H1 (cell line): ENCODE results near the gene CHSY1. TPM values are rescaled to one million over a fixed set of nuclear protein-coding genes. Genes with fewer than 3 reads are reported as not detected.

Source experiments
- CTCF ChIA-PET: fragments of 300-600 bp; sonication (Branson Sonifier 250); formaldehyde crosslinking; loops from one replicate; lab custom pipeline; 2021; ENCODE audit not compliant: partially characterized antibody; lab: Charles Lee
- POLR2A ChIA-PET: fragments of 300-600 bp; sonication (Branson Sonifier 250); formaldehyde crosslinking; loops from one replicate; lab custom pipeline; 2021; ENCODE audit warnings: inconsistent platforms; ENCODE audit not compliant: partially characterized antibody; lab: Charles Lee
- DNase-seq, 2 experiments: peaks; one replicate each; pipeline versions ENCODE4 v3.0.0 to v3.0.0-alpha.2; 2010 to 2022; ENCODE audit warnings: low spot score in 2 of 2, low read depth in 1 of 2, mixed read lengths in 1 of 2
- FAIRE-seq: peaks from 2 replicates; lab custom pipeline; 2011; peaks lifted over from hg19 to GRCh38; lab: Jason Lieb, UNC
- H2AFZ ChIP-seq: 2 replicates; pipeline ENCODE4 v1.8.1; 2012; ENCODE audit warnings: low read length, inconsistent platforms
- H2AK5ac ChIP-seq: 2 replicates; pipeline ENCODE4 v1.6.1; 2013; ENCODE audit warnings: low read depth, low read length
- H2BK120ac ChIP-seq: replicated peaks from 2 replicates; pipeline ENCODE3; 2013; ENCODE audit warnings: low read depth, low read length, inconsistent platforms
- H2BK12ac ChIP-seq: 2 replicates; pipeline ENCODE4 v1.6.1; 2013; ENCODE audit warnings: low read depth, low read length
- H2BK15ac ChIP-seq: 2 replicates; pipeline ENCODE4 v1.6.1; 2013; ENCODE audit warnings: low read length
- H2BK20ac ChIP-seq: 2 replicates; pipeline ENCODE4 v1.6.1; 2013; ENCODE audit warnings: low read length
- H2BK5ac ChIP-seq: 2 replicates; pipeline ENCODE4 v1.6.1; 2013; ENCODE audit warnings: low read depth, low read length
- H3K14ac ChIP-seq: 2 replicates; pipeline ENCODE4 v1.6.1; 2013; ENCODE audit warnings: inconsistent platforms; ENCODE audit not compliant: insufficient read length
- H3K18ac ChIP-seq: 2 replicates; pipeline ENCODE4 v1.6.1; 2013; ENCODE audit warnings: low read length; ENCODE audit errors: extremely low read depth
- H3K23ac ChIP-seq: 2 replicates; pipeline ENCODE4 v1.6.1; 2013; ENCODE audit warnings: inconsistent platforms; ENCODE audit not compliant: insufficient read length
- H3K23me2 ChIP-seq: 2 replicates; pipeline ENCODE4 v1.6.1; 2013; ENCODE audit warnings: low read depth, low read length
- H3K27ac ChIP-seq: 2 replicates; pipeline ENCODE4 v1.6.1; 2011; ENCODE audit warnings: low read depth, low read length, inconsistent platforms
- H3K27me3 ChIP-seq, 4 experiments: replicated peaks in 1 of 4; 1 replicate in 1 of 4; 2 replicates in 3 of 4; pipeline versions ENCODE4 v1.6.1 to v1.8.1; 2011 to 2013; ENCODE audit warnings: low read length in 3 of 4, mild to moderate bottlenecking in 3 of 4, inconsistent platforms in 2 of 4, mixed read lengths in 2 of 4, moderate library complexity in 1 of 4; ENCODE audit not compliant: control insufficient read depth in 3 of 4, insufficient read depth in 3 of 4; ENCODE audit errors: extremely low read depth in 1 of 4
- H3K36me3 ChIP-seq, 4 experiments: 2 replicates each; pipeline versions ENCODE4 v1.6.1 to v1.8.1; 2011 to 2013; ENCODE audit warnings: mild to moderate bottlenecking in 4 of 4, low read length in 3 of 4, moderate library complexity in 2 of 4, control low read depth in 1 of 4, inconsistent platforms in 1 of 4; ENCODE audit not compliant: insufficient read depth in 4 of 4, control insufficient read depth in 2 of 4
- H3K4ac ChIP-seq: replicated peaks from 2 replicates; pipeline ENCODE3; 2013; ENCODE audit warnings: low read length, low read depth, mixed read lengths, inconsistent platforms; ENCODE audit not compliant: insufficient read length
- H3K4me1 ChIP-seq, 4 experiments: replicated peaks in 1 of 4; 1 replicate in 1 of 4; 2 replicates in 3 of 4; pipeline versions ENCODE4 v1.6.1 to v1.8.1; 2011 to 2013; ENCODE audit warnings: low read length in 3 of 4, inconsistent platforms in 2 of 4, mixed read lengths in 1 of 4; ENCODE audit not compliant: insufficient read depth in 4 of 4, control insufficient read depth in 3 of 4
- H3K4me2 ChIP-seq, 2 experiments: 2 replicates each; pipeline versions ENCODE4 v1.6.1 to v1.8.1; 2011 to 2013; ENCODE audit warnings: low read depth in 2 of 2, low read length in 2 of 2, control low read depth in 1 of 2, inconsistent platforms in 1 of 2, mild to moderate bottlenecking in 1 of 2; ENCODE audit not compliant: insufficient read depth in 1 of 2
- H3K4me3 ChIP-seq, 4 experiments: fragments of 200-600, 300-600 bp in 1 of 4; sonication (generic), shearing (Covaris generic), sonication (Bioruptor Twin) in 1 of 4; 2 replicates each; pipeline versions ENCODE4 v1.5.1 to v1.8.1; 2011 to 2016; ENCODE audit warnings: low read length in 4 of 4, low read depth in 3 of 4, control low read depth in 2 of 4, inconsistent platforms in 2 of 4, mild to moderate bottlenecking in 2 of 4, mixed read lengths in 1 of 4, moderate library complexity in 1 of 4; ENCODE audit not compliant: insufficient read depth in 2 of 4; ENCODE audit errors: extremely low read depth in 1 of 4
- H3K56ac ChIP-seq: replicated peaks from 2 replicates; pipeline ENCODE3; 2013; ENCODE audit warnings: low read depth, mild to moderate bottlenecking, mixed read lengths, low read length, inconsistent platforms; ENCODE audit not compliant: insufficient read length
- H3K79me1 ChIP-seq: 2 replicates; pipeline ENCODE4 v1.6.1; 2013; ENCODE audit warnings: low read depth, low read length, control low read depth
- H3K79me2 ChIP-seq, 2 experiments: 2 replicates each; pipeline versions ENCODE4 v1.6.1 to v1.8.1; 2012 to 2013; ENCODE audit warnings: low read length in 2 of 2, mild to moderate bottlenecking in 2 of 2, inconsistent platforms in 1 of 2; ENCODE audit not compliant: insufficient read depth in 2 of 2, control insufficient read depth in 1 of 2
- H3K9ac ChIP-seq, 4 experiments: replicated peaks in 1 of 4; 1 replicate in 1 of 4; 2 replicates in 3 of 4; pipeline versions ENCODE4 v1.6.1 to v1.8.1; 2011 to 2013; ENCODE audit warnings: low read depth in 3 of 4, low read length in 3 of 4, control low read depth in 2 of 4, mild to moderate bottlenecking in 2 of 4, moderate library complexity in 2 of 4, inconsistent platforms in 1 of 4; ENCODE audit errors: extremely low read depth in 1 of 4
- H3K9me3 ChIP-seq, 2 experiments: 2 replicates each; pipeline versions ENCODE4 v1.6.1 to v1.8.1; 2012 to 2013; ENCODE audit warnings: mild to moderate bottlenecking in 2 of 2, moderate library complexity in 2 of 2, control low read depth in 1 of 2, inconsistent platforms in 1 of 2, low read depth in 1 of 2, low read length in 1 of 2, mixed read lengths in 1 of 2; ENCODE audit not compliant: insufficient read depth in 2 of 2
- H4K20me1 ChIP-seq, 2 experiments: replicated peaks in 1 of 2; 2 replicates each; pipeline versions ENCODE3 to v1.8.1; 2011 to 2013; ENCODE audit warnings: inconsistent platforms in 2 of 2, low read length in 2 of 2, mild to moderate bottlenecking in 1 of 2; ENCODE audit not compliant: insufficient read depth in 2 of 2, control insufficient read depth in 1 of 2
- H4K5ac ChIP-seq: 2 replicates; pipeline ENCODE4 v1.6.1; 2013; ENCODE audit warnings: low read length, low read depth, mixed read lengths, inconsistent platforms; ENCODE audit not compliant: insufficient read length
- H4K8ac ChIP-seq: 2 replicates; pipeline ENCODE4 v1.8.0; 2013; ENCODE audit warnings: mild to moderate bottlenecking, moderate library complexity, low read length, inconsistent platforms; ENCODE audit not compliant: insufficient read depth; ENCODE audit errors: extremely low read depth
- H4K91ac ChIP-seq: replicated peaks from 2 replicates; pipeline ENCODE3; 2013; ENCODE audit warnings: low read length, mixed read lengths, inconsistent platforms; ENCODE audit not compliant: insufficient read length
- ASH2L ChIP-seq: fragments of 200-600, 300-600 bp; sonication (generic); IDR thresholded peaks from one replicate; pipeline ENCODE4 v1.7.1; 2017; ENCODE audit warnings: low read length
- BACH1 ChIP-seq: IDR thresholded peaks from 2 replicates; pipeline ENCODE4 v1.6.1; 2012; ENCODE audit warnings: low read length, improper control_type of control experiment
- BRCA1 ChIP-seq: IDR thresholded peaks from 2 replicates; pipeline ENCODE4 v1.6.1; 2012; ENCODE audit warnings: low read depth, low read length, improper control_type of control experiment
- CBX8 ChIP-seq: fragments of 300-800, 300-1000 bp; sonication (generic); IDR thresholded peaks from 2 replicates; pipeline ENCODE4 v1.7.1; 2016; ENCODE audit warnings: low read depth, low read length, borderline replicate concordance
- CHD1 ChIP-seq: IDR thresholded peaks from 2 replicates; pipeline ENCODE4 v1.6.1; 2012; ENCODE audit warnings: low read depth, low read length, improper control_type of control experiment
- CHD2 ChIP-seq: IDR thresholded peaks from 2 replicates; pipeline ENCODE4 v1.6.1; 2012; ENCODE audit warnings: low read length, improper control_type of control experiment
- KDM1A ChIP-seq: fragments of 200-600, 300-600 bp; sonication (generic); IDR thresholded peaks from 2 replicates; pipeline ENCODE4 v1.7.1; 2016; ENCODE audit warnings: mild to moderate bottlenecking, low read length, borderline replicate concordance
- POLR2AphosphoS5 ChIP-seq: IDR thresholded peaks from 2 replicates; pipeline ENCODE4 v1.6.1; 2011; ENCODE audit warnings: low read depth, low read length
- SIX5 ChIP-seq: IDR thresholded peaks from 2 replicates; pipeline ENCODE4 v1.6.1; 2011; ENCODE audit warnings: mild to moderate bottlenecking, low read depth, low read length
- SP2 ChIP-seq: IDR thresholded peaks from 2 replicates; pipeline ENCODE4 v1.6.1; 2012; ENCODE audit warnings: mild to moderate bottlenecking, low read length, inconsistent platforms
- SUZ12 ChIP-seq: fragments of 200-600 bp; sonication (generic); IDR thresholded peaks from 2 replicates; pipeline ENCODE4 v1.6.1; 2012; ENCODE audit warnings: mild to moderate bottlenecking, inconsistent platforms, low read length, moderate library complexity, mixed read lengths
- TCF12 ChIP-seq: IDR thresholded peaks from 2 replicates; pipeline ENCODE4 v1.6.1; 2011; ENCODE audit warnings: low read depth, mild to moderate bottlenecking, low read length
- TEAD4 ChIP-seq: IDR thresholded peaks from 2 replicates; pipeline ENCODE4 v1.6.1; 2012; ENCODE audit warnings: low read depth, low read length, inconsistent platforms, mixed read lengths
- YY1 ChIP-seq: IDR thresholded peaks from 2 replicates; pipeline ENCODE4 v1.6.1; 2011; ENCODE audit warnings: low read depth, mild to moderate bottlenecking, low read length
- WGBS, 2 experiments: shearing (Covaris generic) in 1 of 2; methylation state at CpG; one replicate each; pipeline versions ENCODE4 v1.1.6 to v1.1.7; 2013 to 2015; ENCODE audit warnings: low lambda C conversion rate in 2 of 2, mixed read lengths in 2 of 2, inconsistent platforms in 1 of 2, low coverage in 1 of 2, missing lambda C conversion rate in 1 of 2; ENCODE audit not compliant: insufficient replicate concordance in 2 of 2, insufficient coverage in 1 of 2, insufficient read length in 1 of 2; ENCODE audit errors: extremely low coverage in 1 of 2, missing lambda C conversion rate in 1 of 2; 5-methylcytosine and 5-hydroxymethylcytosine counted together
- polyA plus RNA-seq, 7 experiments: library from polyadenylated mRNA; depleted of rRNA in 3 of 7; stranded (reverse) in 5 of 7; unstranded in 2 of 7; fragments of >200 nt in 5 of 7; fragments of 200-250 nt in 2 of 7; gene quantifications; 1 replicate in 5 of 7; 2 replicates in 1 of 7; 4 replicates in 1 of 7; pipeline versions ENCODE4 v1.2.1 to v1.2.3, GENCODE V29; 2011 to 2013; ENCODE audit warnings: missing spikeins in 2 of 7, mixed read lengths in 2 of 7
- total RNA-seq: library from RNA; stranded (reverse); fragmentation: NEBNext Ultra II Directional; extraction: Animal tissue kit (Norgen Biotek cat#: 25700); gene quantifications from 2 replicates; pipeline ENCODE4 v1.2.1, GENCODE V29; 2021

CHSY1 gene
- total and polyA plus RNA-seq, 2 of the 8 experiments (the other 6 are each of a cell fraction or from before 2014, with no cell fraction given): 24.9 to 60.7 TPM

DNA sequence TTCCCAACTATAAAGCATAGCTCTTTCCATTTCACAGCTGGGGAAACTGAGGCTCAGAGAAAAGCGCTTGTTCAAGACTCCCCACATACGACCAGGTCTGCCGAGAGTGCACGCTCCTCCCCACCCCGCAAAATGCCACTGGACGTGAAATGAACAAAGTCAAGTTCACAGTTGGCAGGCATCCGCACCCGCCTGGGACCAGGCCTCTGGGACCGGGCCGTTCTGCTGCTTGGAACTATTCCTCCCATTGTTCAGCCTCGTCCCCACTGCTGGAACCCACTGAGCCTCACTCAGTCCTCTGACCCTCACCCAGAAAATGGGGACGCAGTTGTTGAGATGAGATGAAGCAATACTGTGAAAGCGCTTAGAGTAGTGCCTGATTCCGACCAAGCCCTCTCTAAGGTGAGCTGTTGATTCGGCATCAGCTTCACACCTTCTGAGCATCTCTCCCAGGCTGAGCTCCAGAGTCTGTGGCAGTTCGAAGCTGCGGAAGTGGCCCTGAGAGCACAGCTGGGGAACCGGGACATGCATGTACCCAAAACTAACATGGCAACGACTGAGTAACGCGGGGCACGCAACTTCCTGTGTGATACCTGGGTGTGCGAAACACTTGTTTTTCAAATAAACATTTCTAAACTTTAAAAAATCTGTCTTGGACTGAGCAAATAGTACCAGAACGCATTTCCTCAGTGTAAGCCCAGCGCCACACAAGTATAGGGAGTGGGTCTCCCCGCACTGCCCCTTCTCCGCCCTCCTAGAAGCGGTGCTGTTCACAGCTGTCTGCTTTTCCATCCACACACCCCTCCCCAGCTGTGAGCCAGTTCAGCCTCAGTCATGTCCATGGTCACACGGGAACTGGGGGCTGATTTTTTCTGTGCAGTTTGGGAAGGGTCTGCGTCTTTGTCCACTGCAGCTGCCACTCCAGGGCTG, 93.4 kb downstream of the CHSY1 start:
- 93% methylated on average over 30 of the region's 30 CpGs; no CpG with 5 or more reads in 1 of the 2 experiments for WGBS, 2 experiments
- Histone ChIP-seq H3K4me1 (peaks cover 0 to 6% (median 0%) of the 10 kb centered on the region in 4 experiments; a peak in 3 of 7 replicates), H4K91ac (no peak overlapping the region), H3K27ac (no peak overlapping the region), H4K5ac (no peak overlapping the region), H2BK5ac (no peak overlapping the region), H3K27me3 (peaks cover 0 to 2% (median 0%) of the 10 kb centered on the region in 4 experiments; a peak in 1 of 7 replicates), H3K4ac (no peak overlapping the region), H3K9me3 (no peaks in the 10 kb centered on the region), H3K14ac (no peak overlapping the region), H3K23ac (no peak overlapping the region), H2BK20ac (no peak overlapping the region), H2BK12ac (peak overlapping the region; percentile 41; the same call in 1 of the 2 replicates), H4K20me1 (peaks cover 0 to 1% of the 10 kb centered on the region in 2 experiments), H3K79me2 (no peaks in the 10 kb centered on the region), H2BK15ac (no peak overlapping the region), H3K36me3 (no peaks in the 10 kb centered on the region), H3K56ac (no peak overlapping the region), H2BK120ac (no peak overlapping the region), H3K79me1 (no peaks in the 10 kb centered on the region; the same call in 1 of the 2 replicates), H2AFZ (no peak overlapping the region), H3K23me2 (no peaks in the 10 kb centered on the region), H4K8ac (no peak overlapping the region), H3K18ac (no peak overlapping the region), H3K4me3 (no peak overlapping the region), H3K9ac (no peak overlapping the region), H3K4me2 (no peak overlapping the region), H2AK5ac (no peak overlapping the region)
- ChIA-PET POLR2A (interaction anchor here (1.0 to 1.4 kb wide), 2 partner anchors 18 to 21 kb away, joined by 3 to 4 read pairs; no protein-coding TSS in a partner anchor), CTCF (interaction anchor here (0.9 to 5.0 kb wide), 11 partner anchors 7 to 145 kb away, joined by 3 to 29 read pairs (median 6); no protein-coding TSS in a partner anchor)
- DNase-seq (no peak), FAIRE-seq (no peak)
- TF ChIP-seq TCF12 (no peak), CHD2 (no peak), YY1 (no peak), TEAD4 (no peak), BRCA1 (no peak), SIX5 (no peak), ASH2L (no peak), CHD1 (no peak), BACH1 (no peak), SUZ12 (no peak), KDM1A (no peak), SP2 (no peak), POLR2AphosphoS5 (no peak), CBX8 (no peak)
